UCSD-AML1 (cell line): Measurements from ENCODE around the gene BHMT2.

Experiments
- DNase-seq: peaks from one replicate; lab custom pipeline; 2025; ENCODE audit not compliant: unreplicated experiment; lab: John Stamatoyannopoulos, UW

Gene BHMT2

GRCh38 chr5:79119486-79119885 is 49.9 kb downstream of the BHMT2 start:
- no peak for DNase-seq

- DNase-seq = no peak
These were observed 50.7 kb downstream of the BHMT2 start for GRCh38 chr5:79120221-79120620.

- no peak for DNase-seq
These were observed 53.4 kb downstream of the BHMT2 start for GRCh38 chr5:79122973-79123372.

- no peak for DNase-seq
These were observed 55.0 kb downstream of the BHMT2 start for GRCh38 chr5:79124607-79125006.

- DNase-seq = no peak
These were observed 61.2 kb downstream of the BHMT2 start for GRCh38 chr5:79130781-79131180.

- no peak for DNase-seq
These were observed 63.6 kb downstream of the BHMT2 start for GRCh38 chr5:79133121-79133656.

GRCh38 chr5:79133657-79134451 is 64.3 kb downstream of the BHMT2 start:
- DNase-seq = peak; percentile 62

- no peak for DNase-seq
These were observed 66.4 kb downstream of the BHMT2 start for GRCh38 chr5:79135790-79136553.

- DNase-seq = no peak
These were observed 67.1 kb downstream of the BHMT2 start for GRCh38 chr5:79136618-79137017.
